D721Med (cell line): ENCODE results near the gene WWC2.

ENCODE experiments used
- DNase-seq: peaks from one replicate; pipeline ENCODE4 v3.0.0; 2011; ENCODE audit warnings: low spot score; ENCODE audit not compliant: insufficient read length
- FAIRE-seq: peaks from 2 replicates; lab custom pipeline; 2011; peaks lifted over from hg19 to GRCh38; lab: Jason Lieb, UNC
- TF ChIP-seq, protein P1 (sequence below): IDR thresholded peaks from 2 replicates; pipeline ENCODE4 v1.5.1; 2012; ENCODE audit warnings: mild to moderate bottlenecking, control low read depth; ENCODE audit not compliant: insufficient read depth; ENCODE audit errors: missing control alignments

The WWC2 gene

GRCh38 chr4:183347146-183347545, 248.1 kb downstream of the WWC2 start:
- DNase-seq (no peak), FAIRE-seq (no peak)
- TF ChIP-seq, protein P1, sequence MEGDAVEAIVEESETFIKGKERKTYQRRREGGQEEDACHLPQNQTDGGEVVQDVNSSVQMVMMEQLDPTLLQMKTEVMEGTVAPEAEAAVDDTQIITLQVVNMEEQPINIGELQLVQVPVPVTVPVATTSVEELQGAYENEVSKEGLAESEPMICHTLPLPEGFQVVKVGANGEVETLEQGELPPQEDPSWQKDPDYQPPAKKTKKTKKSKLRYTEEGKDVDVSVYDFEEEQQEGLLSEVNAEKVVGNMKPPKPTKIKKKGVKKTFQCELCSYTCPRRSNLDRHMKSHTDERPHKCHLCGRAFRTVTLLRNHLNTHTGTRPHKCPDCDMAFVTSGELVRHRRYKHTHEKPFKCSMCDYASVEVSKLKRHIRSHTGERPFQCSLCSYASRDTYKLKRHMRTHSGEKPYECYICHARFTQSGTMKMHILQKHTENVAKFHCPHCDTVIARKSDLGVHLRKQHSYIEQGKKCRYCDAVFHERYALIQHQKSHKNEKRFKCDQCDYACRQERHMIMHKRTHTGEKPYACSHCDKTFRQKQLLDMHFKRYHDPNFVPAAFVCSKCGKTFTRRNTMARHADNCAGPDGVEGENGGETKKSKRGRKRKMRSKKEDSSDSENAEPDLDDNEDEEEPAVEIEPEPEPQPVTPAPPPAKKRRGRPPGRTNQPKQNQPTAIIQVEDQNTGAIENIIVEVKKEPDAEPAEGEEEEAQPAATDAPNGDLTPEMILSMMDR, result no peak

DNA sequence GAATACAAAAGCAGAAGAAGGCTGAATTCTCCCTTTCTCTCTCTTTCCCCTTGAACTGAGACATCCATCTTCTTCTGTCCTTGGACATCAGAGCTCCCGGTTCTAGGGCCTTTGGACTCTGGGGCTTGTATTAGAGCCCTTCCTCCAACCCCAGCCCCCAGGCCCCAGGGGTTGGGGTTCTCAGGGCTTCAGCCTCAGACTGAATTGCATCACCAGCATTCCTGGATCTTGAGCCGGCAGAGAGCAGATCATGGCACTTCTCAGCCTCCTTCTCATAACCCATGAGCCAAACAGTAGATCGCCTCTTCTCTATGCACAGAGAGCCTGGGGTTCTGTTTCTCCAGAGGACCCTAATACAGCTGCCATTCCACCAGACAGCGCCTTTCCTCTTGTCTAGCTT, 248.5 kb downstream of the WWC2 start:
- TF ChIP-seq, protein P1, result no peak
- FAIRE-seq (no peak), DNase-seq (no peak)

DNA sequence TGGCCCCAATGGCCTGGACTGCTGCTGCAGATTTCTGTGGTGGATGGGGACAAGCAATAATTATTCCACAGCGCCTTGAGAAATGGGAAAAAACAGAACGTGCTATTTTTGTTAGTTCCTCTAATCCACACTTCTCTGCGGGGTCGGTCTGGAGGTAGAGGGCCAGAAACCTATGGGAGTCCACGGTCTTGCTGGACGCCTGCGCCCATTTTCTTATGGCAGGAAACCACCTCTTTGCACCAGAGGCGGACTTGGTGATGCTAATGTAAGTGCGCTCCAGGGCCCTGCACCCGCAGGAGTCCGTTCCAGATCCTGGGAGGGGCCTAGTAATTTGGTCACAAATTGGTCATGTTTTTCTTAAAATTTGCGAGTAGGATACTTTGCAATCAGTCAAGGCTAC, 249.1 kb downstream of the WWC2 start:
- FAIRE-seq (no peak), DNase-seq (no peak)
- TF ChIP-seq, protein P1, result no peak

DNA sequence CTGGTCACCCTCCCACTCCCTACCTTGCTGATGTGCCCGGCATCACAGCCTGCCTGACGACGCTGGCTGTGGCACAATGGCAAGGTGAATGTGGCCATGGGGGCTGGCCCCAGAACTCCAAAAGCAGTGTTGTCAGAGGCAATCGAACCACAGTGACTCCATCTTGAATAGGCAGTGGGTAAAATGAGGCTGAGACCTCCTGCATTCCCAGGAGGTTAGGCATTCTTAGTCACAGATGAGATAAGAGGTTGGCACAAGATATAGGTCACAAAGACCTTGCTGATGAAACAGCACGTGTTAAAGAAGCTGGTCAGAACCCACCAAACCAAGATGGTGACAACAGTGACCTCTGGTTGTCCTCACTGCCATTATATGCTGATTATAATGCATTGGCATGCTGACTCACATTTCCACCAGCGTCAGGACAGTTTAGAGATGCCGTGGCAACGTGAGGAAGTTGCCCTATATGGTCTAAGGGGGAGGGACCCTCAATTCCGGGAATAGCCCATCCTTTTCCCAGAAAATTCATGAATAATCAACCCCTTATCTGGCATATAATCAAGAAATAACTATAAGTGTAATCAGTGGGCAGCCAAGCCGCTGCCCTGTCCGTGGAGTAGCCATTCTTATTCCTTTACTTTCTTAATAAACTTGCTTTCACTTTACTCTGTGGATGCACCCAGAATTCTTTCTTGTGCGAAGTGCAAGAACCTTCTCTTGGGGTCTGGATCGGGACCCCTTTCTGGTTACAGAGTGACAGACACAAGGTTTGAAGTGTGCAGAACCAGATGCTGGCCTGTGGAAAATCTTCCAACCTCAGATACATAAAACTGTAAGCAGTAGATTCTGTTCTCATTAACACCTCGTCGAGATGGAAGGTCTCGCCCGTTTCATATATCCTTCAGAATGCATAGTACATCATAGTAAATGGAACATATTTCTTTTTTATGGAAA, 249.9 kb downstream of the WWC2 start:
- no peak for DNase-seq
- TF ChIP-seq, protein P1, result no peak
- no peak for FAIRE-seq

DNA sequence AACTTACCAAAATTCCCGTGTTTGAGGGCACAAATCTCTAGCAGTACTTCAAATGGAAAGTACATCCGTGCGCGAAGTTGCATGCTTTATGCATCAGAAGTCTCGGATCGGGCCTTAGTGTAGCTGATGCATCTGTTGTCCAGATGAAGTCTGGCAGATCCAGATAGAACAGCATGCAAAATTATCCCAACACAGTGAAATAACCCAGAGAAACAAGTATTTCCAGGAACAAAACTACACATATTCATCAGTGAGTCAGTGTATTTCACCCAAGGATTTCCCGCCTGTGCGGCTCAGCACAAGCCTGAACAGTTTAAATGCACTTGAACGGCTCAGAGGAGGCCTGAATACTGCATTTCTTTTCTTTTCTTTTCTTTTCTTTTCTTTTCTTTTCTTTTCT, 250.6 kb downstream of the WWC2 start:
- DNase-seq (no peak), FAIRE-seq (no peak)
- TF ChIP-seq, protein P1, result no peak

DNA sequence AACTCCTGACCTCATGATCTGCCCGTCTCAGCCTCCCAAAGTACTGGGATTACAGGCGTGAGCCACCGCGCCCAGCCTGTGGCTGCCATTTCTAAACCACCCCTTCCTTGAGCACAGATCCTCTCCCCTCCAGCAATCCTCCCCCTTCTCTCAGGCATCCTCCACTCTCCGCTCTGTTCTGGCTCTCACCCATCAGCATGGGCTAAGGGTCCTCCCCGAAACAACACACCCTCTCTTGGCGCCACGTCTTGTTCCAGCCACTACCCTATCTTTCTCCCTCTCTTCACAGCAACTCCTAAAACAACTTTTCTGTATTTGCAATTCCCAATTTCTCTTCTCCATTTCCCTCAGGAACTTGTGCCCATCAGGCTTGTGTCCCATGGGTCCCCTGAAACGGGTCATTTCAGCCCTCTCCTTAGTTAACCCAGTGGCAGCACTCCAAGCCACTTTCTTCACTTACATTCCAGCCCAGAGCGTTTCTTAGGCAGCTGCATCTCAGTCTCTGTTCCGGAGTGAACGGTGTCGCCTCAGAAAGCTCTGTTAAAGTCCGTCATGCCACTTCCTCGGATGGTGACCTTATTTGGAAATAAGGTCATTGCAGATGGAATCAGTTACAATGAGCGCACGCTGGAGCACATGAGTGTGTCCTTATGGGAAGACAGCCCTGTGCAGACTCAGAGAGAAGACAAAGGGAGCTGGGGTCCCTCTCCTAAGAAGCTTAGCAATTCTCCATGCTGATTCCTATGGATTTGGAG, 251.4 kb downstream of the WWC2 start:
- FAIRE-seq (no peak), DNase-seq (no peak)
- TF ChIP-seq, protein P1, result no peak

DNA sequence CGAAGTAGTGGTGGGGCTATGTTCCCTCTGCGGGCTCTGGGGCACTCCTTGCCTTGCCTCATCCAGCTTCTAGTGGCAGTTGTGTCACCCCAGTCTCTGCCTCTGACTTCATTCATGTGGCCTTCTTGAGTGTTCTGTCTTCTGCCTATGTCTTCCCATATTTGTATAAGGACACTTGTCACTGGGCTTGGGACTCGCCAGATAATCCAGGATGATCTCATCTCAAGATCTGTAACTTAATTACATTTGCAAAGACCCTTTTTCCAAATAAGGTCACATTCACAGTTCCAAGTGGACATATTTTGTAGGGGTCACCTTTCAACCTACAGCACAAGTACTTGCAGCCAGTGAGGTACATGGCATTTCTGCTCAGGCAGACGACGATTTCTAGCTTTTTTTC, 253.5 kb downstream of the WWC2 start:
- TF ChIP-seq, protein P1, result no peak
- no peak for DNase-seq
- peak; percentile 79 for FAIRE-seq
